GM12875 (cell line): Measurements from ENCODE around the gene VGLL4.
"Not testable (repeated sequence)": the region's sequence is repeated elsewhere in the genome, so short reads cannot be mapped to it uniquely, and the experiment has no call there.

ENCODE experiments used
- H3K4me3 ChIP-seq: one replicate; pipeline ENCODE4 v1.5.1; 2011; ENCODE audit warnings: low read depth, low read length, control low read depth
- CTCF ChIP-seq: IDR thresholded peaks from 2 replicates; pipeline ENCODE4 v1.5.1; 2011; ENCODE audit warnings: low read depth, mild to moderate bottlenecking, control low read depth, inconsistent platforms, low read length, moderate library complexity, borderline replicate concordance; ENCODE audit not compliant: insufficient read depth

The VGLL4 gene

DNA sequence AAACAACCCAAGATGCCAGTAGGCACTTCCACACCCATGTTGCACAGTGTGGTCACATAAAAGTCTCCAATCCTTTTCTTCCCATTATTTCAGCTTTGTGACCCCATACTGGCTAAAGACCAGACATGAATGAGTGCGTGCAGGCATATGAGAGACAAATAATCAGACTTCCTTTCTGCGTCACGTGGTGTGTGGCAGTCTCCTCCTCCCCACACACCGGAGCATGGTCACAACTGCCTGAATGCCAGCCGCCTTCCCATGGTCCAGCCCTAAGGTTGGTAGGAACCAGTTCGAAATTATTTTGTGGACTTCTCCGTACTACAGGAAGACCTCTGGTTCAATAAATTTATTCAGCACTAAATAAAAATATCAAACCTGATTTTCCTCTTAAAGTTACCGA, 65.5 kb downstream of the VGLL4 start:
- TF ChIP-seq CTCF = no peak
- no peak overlapping the region for H3K4me3 ChIP-seq

GRCh38 chr3:11576453-11576852, 67.3 kb downstream of the VGLL4 start:
- no peak overlapping the region for H3K4me3 ChIP-seq
- no peak for TF ChIP-seq CTCF

GRCh38 chr3:11575677-11576076, 68.0 kb downstream of the VGLL4 start:
- no peak overlapping the region for H3K4me3 ChIP-seq
- no peak for TF ChIP-seq CTCF

GRCh38 chr3:11574981-11575669, 68.6 kb downstream of the VGLL4 start:
- TF ChIP-seq CTCF = no peak
- no peak overlapping the region for H3K4me3 ChIP-seq

- not testable (repeated sequence) for H3K4me3 ChIP-seq
Measured at GRCh38 chr3:11572660-11573059, 71.1 kb downstream of the VGLL4 start.

GRCh38 chr3:11570789-11571495, 72.8 kb downstream of the VGLL4 start:
- no peak for TF ChIP-seq CTCF

GRCh38 chr3:11570251-11570650, 73.5 kb downstream of the VGLL4 start:
- H3K4me3 ChIP-seq = no peak overlapping the region
- no peak for TF ChIP-seq CTCF

More at GRCh38 chr3:11570789-11571495, 72.8 kb downstream of the VGLL4 start:
- no peak overlapping the region for H3K4me3 ChIP-seq
